GM12872 (cell line): ENCODE data around the gene APOC1.

Source experiments
- CTCF ChIP-seq: IDR thresholded peaks from 3 replicates; pipeline ENCODE4 v1.5.1; 2011; ENCODE audit warnings: low read depth, mild to moderate bottlenecking, low read length, moderate library complexity; ENCODE audit not compliant: insufficient read depth

The APOC1 gene

GRCh38 chr19:44943801-44944249, 29.4 kb downstream of the APOC1 start:
- TF ChIP-seq CTCF, result peak; percentile 30; the same call in 2 of the 3 replicates

- no peak for TF ChIP-seq CTCF
Observed at GRCh38 chr19:44947041-44947581, 32.7 kb downstream of the APOC1 start.

- no peak for TF ChIP-seq CTCF
Observed at GRCh38 chr19:44948237-44948636, 33.8 kb downstream of the APOC1 start.

- TF ChIP-seq CTCF, result no peak
Observed at GRCh38 chr19:44948763-44949374, 34.5 kb downstream of the APOC1 start.

- TF ChIP-seq CTCF, result no peak
Observed at GRCh38 chr19:44949550-44949949, 35.1 kb downstream of the APOC1 start.

- peak; percentile 73 for TF ChIP-seq CTCF
Observed at GRCh38 chr19:44951179-44952159, 37.1 kb downstream of the APOC1 start.

GRCh38 chr19:44954278-44954648, 39.9 kb downstream of the APOC1 start:
- no peak for TF ChIP-seq CTCF
